Duodenal mucosa (tissue), 2 donors: Measurements from ENCODE around the gene EFHD2.
"Not testable (repeated sequence)": the region's sequence is repeated elsewhere in the genome, so short reads cannot be mapped to it uniquely, and the experiment has no call there.

ENCODE experiments used
- H3K27ac ChIP-seq: one replicate; pipeline ENCODE4 v1.7.0; 2013; ENCODE audit warnings: low read depth, low read length
- H3K27me3 ChIP-seq, 2 donors: one replicate each; pipeline ENCODE4 v1.7.0; 2013; ENCODE audit warnings: low read length in 2 of 2, control low read depth in 1 of 2; ENCODE audit not compliant: insufficient read depth in 2 of 2, control insufficient read depth in 1 of 2
- H3K36me3 ChIP-seq, 2 donors: one replicate each; pipeline ENCODE4 v1.7.0; 2013; ENCODE audit warnings: low read length in 2 of 2, control low read depth in 1 of 2; ENCODE audit not compliant: insufficient read depth in 2 of 2, control insufficient read depth in 1 of 2
- H3K4me1 ChIP-seq, 2 donors: one replicate each; pipeline ENCODE4 v1.7.0; 2013; ENCODE audit warnings: low read length in 2 of 2, control low read depth in 1 of 2; ENCODE audit not compliant: insufficient read depth in 2 of 2, control insufficient read depth in 1 of 2
- H3K4me3 ChIP-seq, 2 donors: one replicate each; pipeline ENCODE4 v1.7.0; 2013; ENCODE audit warnings: low read length in 2 of 2, low read depth in 1 of 2
- H3K9ac ChIP-seq, 2 donors: one replicate each; pipeline ENCODE4 v1.7.0; 2013; ENCODE audit warnings: low read length in 2 of 2, low read depth in 1 of 2
- H3K9me3 ChIP-seq, 2 donors: one replicate each; pipeline ENCODE4 v1.7.0; 2013; ENCODE audit warnings: low read length in 2 of 2, control low read depth in 1 of 2; ENCODE audit not compliant: control insufficient read depth in 1 of 2

Gene EFHD2

DNA sequence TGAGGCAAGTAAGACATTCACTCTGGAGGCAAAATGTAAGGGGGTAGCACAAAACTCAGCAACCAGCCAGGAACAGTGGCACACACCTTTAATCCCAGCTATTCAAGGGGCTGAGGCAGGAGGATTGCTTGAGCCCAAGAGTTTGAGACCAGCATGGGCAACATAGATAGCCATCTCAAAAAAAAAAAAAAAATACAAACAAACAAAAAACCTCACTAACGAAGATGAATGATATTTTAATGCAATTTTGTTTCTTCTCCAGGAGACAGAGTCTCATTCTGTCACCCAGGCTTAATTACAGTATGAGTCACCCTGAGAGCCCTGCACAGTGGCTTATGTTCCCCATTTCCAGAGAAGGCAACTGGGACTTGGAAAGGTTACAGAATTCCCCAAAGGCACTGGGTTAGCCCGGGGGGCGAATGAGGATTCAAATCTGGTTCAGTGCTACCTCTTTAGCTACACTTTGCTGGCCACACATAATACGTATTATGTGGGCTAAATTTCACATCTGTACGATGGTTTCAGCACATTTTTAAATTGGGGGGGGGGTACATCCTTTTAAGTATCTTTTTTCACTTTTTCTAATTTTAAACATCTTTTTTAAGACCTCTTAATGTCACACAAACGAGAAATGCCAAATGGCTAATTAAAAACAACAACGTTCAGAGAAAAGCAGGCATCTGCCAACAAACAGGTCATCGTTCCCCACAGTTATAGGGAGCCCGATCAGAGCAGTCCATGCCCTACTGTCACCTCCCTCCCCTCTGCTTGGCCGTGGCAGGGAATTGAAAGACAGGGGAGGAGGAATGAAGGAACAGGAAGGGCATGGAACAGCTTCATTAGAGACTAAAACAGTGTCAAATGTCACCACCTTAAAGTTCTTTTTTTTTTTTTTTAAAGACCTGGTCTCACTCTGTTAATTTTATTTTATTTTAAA is 50.4 kb downstream of the EFHD2 start:
- Histone ChIP-seq H3K36me3 (no peaks in the 10 kb centered on the region), H3K4me1 (no peaks in the 10 kb centered on the region), H3K27ac (no peak overlapping the region), H3K9me3 (no peaks in the 10 kb centered on the region), H3K27me3 (no peaks in the 10 kb centered on the region), H3K9ac (no peak overlapping the region), H3K4me3 (no peak overlapping the region)

- Histone ChIP-seq H3K4me3 (no peak overlapping the region), H3K27me3 (no peaks in the 10 kb centered on the region), H3K9ac (no peak overlapping the region), H3K36me3 (no peaks in the 10 kb centered on the region), H3K27ac (no peak overlapping the region), H3K9me3 (no peaks in the 10 kb centered on the region), H3K4me1 (no peaks in the 10 kb centered on the region)
Measured at GRCh38 chr1:15460708-15461095, 51.0 kb downstream of the EFHD2 start.

GRCh38 chr1:15463064-15463800 is 53.5 kb downstream of the EFHD2 start:
- not testable (repeated sequence) for H3K27me3 ChIP-seq, H3K4me3 ChIP-seq, H3K27ac ChIP-seq, H3K36me3 ChIP-seq, H3K9me3 ChIP-seq, H3K4me1 ChIP-seq, H3K9ac ChIP-seq

DNA sequence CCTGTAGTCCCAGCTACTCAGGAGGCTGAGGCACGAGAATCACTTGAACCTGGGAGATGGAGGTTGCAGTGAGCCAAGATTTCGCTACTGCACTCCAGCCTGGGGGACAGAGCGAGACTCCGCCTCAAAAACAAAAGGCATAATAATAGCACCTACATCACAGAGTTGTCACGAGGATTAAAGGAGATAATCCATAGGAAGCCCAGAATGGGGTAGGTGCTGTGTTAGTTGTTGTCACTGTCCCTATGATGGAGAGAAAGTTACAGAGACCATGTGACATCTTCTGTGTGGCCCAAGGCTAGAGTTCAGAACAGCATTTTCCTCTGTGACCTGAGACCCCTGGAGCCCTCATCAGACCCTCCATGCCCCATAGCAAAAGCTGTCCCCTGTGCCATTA is 54.2 kb downstream of the EFHD2 start:
- H3K9me3 ChIP-seq, H3K4me1 ChIP-seq: not testable (repeated sequence)

DNA sequence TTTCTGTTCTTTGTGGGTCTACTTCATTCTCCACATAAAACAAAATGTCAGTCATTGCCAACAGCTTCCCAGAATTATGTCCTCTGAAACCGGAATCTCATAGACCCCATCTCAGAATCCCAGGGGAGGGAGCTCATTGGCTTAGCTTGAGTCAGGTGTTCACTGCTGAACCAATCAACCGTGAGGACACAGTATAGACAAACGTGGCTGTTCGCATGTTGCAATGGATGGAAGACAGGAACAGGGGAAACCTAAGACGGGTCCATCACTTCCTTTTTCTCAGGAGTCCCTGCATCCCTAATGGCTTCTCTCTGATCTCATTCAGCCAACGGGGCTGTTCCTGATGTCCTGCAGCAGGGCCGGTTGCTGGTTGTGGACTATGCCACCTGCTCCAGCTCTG is 56.0 kb downstream of the EFHD2 start:
- no peak overlapping the region for H3K9ac ChIP-seq
- no peaks in the 10 kb centered on the region for H3K4me1 ChIP-seq
- no peaks in the 10 kb centered on the region for H3K36me3 ChIP-seq
- no peak overlapping the region for H3K4me3 ChIP-seq
- H3K27ac ChIP-seq: no peak overlapping the region
- no peaks in the 10 kb centered on the region for H3K27me3 ChIP-seq
- no peaks in the 10 kb centered on the region for H3K9me3 ChIP-seq

More for the DNA sequence above, 54.2 kb downstream of the EFHD2 start:
- not testable (repeated sequence) for H3K36me3 ChIP-seq, H3K27ac ChIP-seq, H3K4me3 ChIP-seq, H3K27me3 ChIP-seq, H3K9ac ChIP-seq

- H3K4me1 ChIP-seq, H3K9ac ChIP-seq, H3K27ac ChIP-seq, H3K36me3 ChIP-seq, H3K9me3 ChIP-seq, H3K4me3 ChIP-seq, H3K27me3 ChIP-seq: not testable (repeated sequence)
Measured at GRCh38 chr1:15466955-15467625, 57.4 kb downstream of the EFHD2 start.

DNA sequence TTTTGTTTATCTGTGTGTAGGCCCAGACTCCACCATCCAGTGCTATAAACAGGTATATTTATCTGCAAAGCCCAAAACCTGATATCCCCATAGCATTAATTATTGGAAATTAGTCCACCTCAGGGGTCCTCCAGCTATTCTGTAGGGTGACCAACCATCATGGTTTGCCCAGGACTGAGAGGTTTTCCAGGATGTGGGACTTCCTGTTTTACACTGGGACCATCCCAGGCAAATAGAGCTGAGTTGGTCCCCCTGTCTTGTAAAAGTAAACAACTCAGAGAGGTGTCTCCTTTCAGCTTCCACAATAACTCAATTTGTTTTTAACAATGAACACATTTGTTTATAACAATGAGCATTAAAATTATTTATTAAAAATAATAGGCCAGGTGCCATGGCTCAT is 58.5 kb downstream of the EFHD2 start:
- no peaks in the 10 kb centered on the region for H3K9me3 ChIP-seq
- H3K9ac ChIP-seq: no peak overlapping the region
- H3K27me3 ChIP-seq: no peaks in the 10 kb centered on the region
- no peaks in the 10 kb centered on the region for H3K4me1 ChIP-seq
- H3K4me3 ChIP-seq: no peak overlapping the region
- H3K36me3 ChIP-seq: no peaks in the 10 kb centered on the region
- H3K27ac ChIP-seq: no peak overlapping the region

- H3K27ac ChIP-seq: no peak overlapping the region
- no peaks in the 10 kb centered on the region for H3K36me3 ChIP-seq
- no peak overlapping the region for H3K9ac ChIP-seq
- H3K27me3 ChIP-seq: no peaks in the 10 kb centered on the region
- H3K4me3 ChIP-seq: no peak overlapping the region
- no peaks in the 10 kb centered on the region for H3K4me1 ChIP-seq
- H3K9me3 ChIP-seq: no peaks in the 10 kb centered on the region
Measured at GRCh38 chr1:15469361-15469760, 59.7 kb downstream of the EFHD2 start.

DNA sequence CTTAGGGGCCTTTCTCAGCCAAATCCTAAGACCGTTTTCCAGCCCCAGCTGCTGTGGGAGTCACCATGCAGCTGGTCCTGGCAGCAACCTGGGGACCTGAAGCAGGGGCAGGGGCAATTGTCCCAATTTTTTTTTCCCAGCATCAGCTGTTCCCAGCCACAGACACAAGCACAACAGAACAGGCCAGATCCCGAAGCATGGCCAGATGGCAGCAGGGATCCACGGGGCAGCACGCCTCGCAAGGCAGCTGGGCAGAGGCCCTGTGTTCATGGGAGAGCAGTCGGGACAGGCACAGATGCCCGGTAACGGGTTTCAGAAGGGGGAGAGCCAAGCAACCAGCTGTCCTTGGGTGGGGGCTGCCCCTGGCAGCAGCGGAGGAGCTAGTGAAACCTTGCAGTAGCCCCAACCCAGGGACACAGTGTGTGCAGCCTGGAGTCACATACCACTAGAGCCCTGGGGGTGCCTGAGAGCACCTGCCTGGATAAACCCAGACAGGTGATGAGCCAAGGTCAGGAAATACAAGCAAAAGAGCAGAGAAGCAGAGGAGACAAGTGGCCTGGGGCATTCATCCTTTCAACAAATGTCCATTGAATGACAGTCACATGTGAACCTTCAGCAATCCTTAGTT is 60.2 kb downstream of the EFHD2 start:
- not testable (repeated sequence) for H3K27ac ChIP-seq

GRCh38 chr1:15471067-15471466 is 61.4 kb downstream of the EFHD2 start:
- H3K9me3 ChIP-seq, H3K4me3 ChIP-seq, H3K36me3 ChIP-seq, H3K27ac ChIP-seq, H3K9ac ChIP-seq, H3K4me1 ChIP-seq, H3K27me3 ChIP-seq: not testable (repeated sequence)

More for the DNA sequence above, 60.2 kb downstream of the EFHD2 start:
- H3K4me1 ChIP-seq, H3K27me3 ChIP-seq, H3K9ac ChIP-seq, H3K4me3 ChIP-seq, H3K36me3 ChIP-seq, H3K9me3 ChIP-seq: not testable (repeated sequence)
